GM12875 (cell line): ENCODE data around the gene CLEC16A.

Experiments used
- H3K4me3 ChIP-seq: one replicate; pipeline ENCODE4 v1.5.1; 2011; ENCODE audit warnings: low read depth, low read length, control low read depth
- CTCF ChIP-seq: IDR thresholded peaks from 2 replicates; pipeline ENCODE4 v1.5.1; 2011; ENCODE audit warnings: low read depth, mild to moderate bottlenecking, control low read depth, inconsistent platforms, low read length, moderate library complexity, borderline replicate concordance; ENCODE audit not compliant: insufficient read depth

CLEC16A gene

GRCh38 chr16:11039726-11040125 lies 95.4 kb downstream of the CLEC16A start:
- no peak for TF ChIP-seq CTCF
- no peak overlapping the region for H3K4me3 ChIP-seq

- TF ChIP-seq CTCF = no peak
- H3K4me3 ChIP-seq = no peak overlapping the region
Observed at GRCh38 chr16:11042191-11042590, 97.8 kb downstream of the CLEC16A start.

GRCh38 chr16:11045441-11045840 lies 101.1 kb downstream of the CLEC16A start:
- H3K4me3 ChIP-seq = no peak overlapping the region
- TF ChIP-seq CTCF = no peak

GRCh38 chr16:11045846-11046245 lies 101.5 kb downstream of the CLEC16A start:
- no peak for TF ChIP-seq CTCF
- H3K4me3 ChIP-seq = no peak overlapping the region

- TF ChIP-seq CTCF = no peak
Observed at GRCh38 chr16:11046382-11046931, 102.1 kb downstream of the CLEC16A start.

GRCh38 chr16:11047057-11047456 lies 102.7 kb downstream of the CLEC16A start:
- TF ChIP-seq CTCF = no peak

More at GRCh38 chr16:11046382-11046931, 102.1 kb downstream of the CLEC16A start:
- H3K4me3 ChIP-seq = no peak overlapping the region

GRCh38 chr16:11047939-11048800 lies 103.8 kb downstream of the CLEC16A start:
- TF ChIP-seq CTCF = no peak
- H3K4me3 ChIP-seq = no peak overlapping the region

More at GRCh38 chr16:11047057-11047456, 102.7 kb downstream of the CLEC16A start:
- H3K4me3 ChIP-seq = no peak overlapping the region
